Measurements from ENCODE around the gene FOXC1.

FOXC1 gene

DNA sequence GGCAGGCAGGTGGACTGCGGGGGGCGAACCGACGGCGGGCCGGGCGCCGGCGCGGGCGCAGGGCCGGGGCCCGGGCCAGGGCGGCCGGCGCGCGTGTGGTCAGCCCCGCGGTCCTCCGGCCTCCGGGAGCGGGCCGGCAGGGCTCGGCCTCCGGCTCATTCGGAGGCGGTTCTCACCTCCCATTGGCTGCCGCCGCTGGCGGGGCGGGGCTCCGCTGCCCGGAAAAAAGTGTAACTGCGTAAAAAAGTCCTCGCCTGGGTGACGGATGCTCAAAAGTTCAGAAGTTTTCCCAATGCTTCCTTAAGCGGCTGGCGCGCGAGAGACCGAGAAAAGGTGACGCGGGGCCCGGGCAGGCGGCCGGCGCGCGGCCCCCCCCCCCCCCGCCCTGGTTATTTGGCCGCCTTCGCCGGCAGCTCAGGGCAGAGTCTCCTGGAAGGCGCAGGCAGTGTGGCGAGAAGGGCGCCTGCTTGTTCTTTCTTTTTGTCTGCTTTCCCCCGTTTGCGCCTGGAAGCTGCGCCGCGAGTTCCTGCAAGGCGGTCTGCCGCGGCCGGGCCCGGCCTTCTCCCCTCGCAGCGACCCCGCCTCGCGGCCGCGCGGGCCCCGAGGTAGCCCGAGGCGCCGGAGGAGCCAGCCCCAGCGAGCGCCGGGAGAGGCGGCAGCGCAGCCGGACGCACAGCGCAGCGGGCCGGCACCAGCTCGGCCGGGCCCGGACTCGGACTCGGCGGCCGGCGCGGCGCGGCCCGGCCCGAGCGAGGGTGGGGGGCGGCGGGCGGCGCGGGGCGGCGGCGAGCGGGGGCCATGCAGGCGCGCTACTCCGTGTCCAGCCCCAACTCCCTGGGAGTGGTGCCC, at the start of gene FOXC1:
FOXC1 (plus strand) TSS at position 268 of the 849 bp plus-strand sequence; CDS start at position 799, 531 bp downstream.
- peak; percentile 63 for DNase-seq

DNA sequence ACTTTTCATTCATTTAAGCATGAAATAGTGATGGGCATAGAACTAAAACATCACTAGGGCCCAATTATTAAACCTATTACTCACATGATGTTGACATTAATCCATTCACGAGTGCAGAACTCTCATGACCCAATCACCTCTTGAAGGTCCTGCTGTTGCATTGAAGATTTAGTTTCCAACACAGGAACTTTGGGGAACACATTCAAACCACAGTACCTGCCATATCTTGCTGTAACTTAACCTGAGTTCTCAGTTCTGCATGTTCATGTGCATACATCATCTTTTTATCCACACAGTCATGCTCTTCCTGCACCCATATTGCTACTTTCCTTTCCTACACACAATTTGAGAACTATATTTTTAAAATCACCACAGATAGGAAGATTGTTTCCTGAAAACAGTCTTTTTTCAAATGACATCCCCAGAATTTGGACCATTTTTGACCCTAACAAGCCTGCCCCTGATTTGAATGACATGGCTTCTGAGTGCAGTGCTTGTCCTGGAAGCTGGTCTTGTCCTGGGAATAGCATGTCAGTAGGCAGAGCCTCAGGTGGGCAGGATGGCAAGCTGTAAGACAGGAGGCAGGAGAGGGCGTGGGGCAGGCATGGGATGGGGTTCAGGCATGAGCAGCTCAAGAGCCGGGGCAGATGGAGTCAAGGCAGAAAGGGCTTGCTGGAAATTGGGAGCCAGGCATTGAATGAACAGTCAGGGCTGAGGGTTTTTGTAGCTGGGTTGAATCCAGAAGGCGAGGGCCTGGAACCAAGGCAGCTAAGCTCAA, 49.2 kb upstream of the FOXC1 start:
- no peak for DNase-seq

DNA sequence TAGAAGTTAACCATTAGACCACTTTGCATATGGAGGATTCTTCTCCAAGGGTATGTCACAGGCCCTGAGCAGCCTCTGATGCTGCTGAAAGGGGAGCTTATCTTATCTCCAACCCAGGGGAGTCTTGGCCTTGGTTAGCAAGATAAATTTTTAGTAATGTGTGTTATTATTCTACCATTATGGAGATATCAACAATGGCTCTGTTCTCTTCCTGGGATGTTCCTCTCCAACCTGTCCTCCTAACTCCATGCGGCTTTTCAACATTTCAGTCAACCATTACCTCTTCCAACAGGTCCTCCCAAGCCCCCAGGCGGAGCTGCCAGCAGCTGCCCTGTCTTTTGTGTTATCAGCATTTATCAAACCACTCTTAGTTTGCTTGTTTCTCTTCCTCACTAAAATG, 48.4 kb upstream of the FOXC1 start:
- no peak for DNase-seq

DNA sequence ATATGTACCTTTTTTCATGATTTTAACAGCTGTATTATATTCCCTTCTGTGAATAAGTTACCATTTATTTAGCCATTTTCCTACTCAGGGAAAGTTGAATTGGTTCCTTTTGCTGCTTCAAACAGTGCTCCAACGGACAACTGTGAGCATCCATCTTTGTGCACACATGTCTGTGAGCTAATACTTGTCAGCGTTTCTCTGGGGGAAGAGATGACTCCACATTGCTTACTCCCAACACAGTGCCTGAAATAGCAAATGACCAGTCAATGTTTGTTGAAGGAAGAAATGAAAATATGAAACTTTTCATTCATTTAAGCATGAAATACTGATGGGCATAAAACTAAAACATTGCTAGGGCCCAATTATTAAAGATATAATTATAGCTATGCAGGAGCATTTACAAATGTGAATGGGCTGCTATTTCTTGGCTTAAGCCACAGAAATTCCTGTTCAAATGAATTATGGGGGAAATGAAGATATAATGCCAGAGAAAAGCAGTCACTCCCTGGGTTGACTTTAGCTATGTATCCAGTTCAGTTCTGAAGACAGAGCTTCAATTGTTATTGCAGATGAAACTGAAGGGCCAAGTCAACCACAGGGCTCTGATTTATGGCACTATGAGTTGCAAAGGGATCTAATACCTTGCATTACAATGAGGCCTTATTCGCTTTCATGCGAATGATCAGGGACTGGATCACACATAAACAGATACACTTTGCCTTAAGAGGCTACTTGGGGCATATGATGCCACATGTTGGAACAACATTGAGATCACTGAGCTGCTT, 47.4 kb upstream of the FOXC1 start:
- no peak for DNase-seq

DNA sequence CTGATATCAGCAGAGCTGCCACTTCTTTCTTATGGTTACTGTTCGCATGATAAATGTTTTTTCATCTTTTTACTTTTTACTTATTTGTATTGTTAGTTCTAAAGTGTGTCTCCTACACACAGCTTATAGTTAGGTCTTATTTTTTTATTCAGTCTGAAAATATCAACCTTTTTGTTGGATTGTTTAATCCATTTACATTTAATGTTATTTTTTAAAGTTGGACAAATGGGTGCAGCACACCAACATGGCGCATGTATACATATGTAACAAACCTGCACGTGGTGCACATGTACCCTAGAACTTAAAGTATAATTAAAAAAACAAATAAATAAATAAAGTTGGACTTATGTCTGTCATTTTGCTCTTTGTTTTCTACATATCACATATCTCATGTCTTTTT, 40.3 kb upstream of the FOXC1 start:
- DNase-seq, result no peak

DNA sequence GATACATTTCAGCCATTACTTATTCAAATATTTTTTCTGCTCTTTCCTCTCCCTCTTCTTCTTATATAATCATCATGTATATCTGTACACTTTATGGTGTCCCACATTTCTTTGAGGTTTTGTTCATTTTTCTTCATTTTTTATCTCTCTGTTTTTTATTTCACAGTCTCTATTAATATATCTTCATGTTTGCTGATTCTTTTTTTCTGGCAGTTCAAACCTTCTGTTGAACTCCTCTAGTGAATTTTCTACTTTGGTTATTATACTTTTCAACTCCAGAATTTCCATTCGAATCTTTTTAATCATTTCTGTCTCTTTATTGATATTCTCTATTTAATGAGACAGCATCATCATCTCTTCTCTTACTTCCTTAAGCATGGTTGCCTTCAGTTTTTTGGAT, 38.9 kb upstream of the FOXC1 start:
- no peak for DNase-seq

DNA sequence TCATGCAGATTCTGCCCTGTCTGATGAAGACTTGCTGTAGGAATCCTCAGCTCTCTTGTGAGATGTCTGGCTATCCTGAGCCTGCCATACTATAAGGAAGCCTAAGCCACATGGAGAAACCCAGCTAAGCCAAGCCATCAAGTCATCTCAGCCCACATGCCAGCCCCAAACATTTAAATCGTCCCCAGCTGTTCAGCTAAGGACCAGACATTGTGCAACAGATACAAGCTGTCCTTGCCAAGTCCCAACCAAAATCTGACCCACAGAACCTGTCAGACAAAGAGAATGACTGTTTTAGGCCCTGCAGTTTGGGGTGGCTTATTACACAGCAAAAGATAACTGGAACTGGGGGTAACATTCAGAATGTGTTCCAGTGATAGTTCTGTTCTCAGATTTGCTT, 36.8 kb upstream of the FOXC1 start:
- DNase-seq, result no peak

DNA sequence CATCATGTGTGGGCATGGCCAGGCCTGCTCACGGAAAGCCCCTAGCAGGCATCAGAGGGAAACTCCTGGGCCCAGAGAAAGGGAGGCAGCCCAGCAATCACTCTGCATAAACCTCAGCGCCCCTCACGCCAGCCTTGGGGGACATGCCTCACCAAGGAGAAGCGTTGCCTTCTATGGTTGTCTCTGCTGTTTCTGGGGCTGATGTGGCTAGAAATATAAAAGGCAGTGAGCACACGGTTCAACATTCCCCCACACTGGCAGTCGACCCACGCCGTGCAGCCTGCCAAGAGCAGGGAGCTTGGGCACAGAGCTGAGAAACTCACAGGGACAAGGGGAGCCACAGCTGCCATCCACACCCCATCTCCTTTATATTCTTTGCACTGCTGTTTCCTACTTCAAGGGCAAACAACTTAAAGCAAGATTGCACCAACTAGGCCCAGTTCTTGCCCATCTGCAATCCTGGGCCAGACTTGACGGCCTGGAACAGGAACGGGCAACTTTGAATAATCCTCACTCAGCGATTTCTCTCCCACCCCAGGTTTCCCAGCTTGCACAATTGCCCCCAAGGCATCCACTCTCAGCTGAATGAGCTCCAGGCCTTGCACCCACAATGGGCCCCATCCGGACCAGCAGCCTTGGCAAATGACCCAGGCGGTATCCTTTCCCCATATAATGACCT, 35.5 kb upstream of the FOXC1 start:
- DNase-seq, result no peak

DNA sequence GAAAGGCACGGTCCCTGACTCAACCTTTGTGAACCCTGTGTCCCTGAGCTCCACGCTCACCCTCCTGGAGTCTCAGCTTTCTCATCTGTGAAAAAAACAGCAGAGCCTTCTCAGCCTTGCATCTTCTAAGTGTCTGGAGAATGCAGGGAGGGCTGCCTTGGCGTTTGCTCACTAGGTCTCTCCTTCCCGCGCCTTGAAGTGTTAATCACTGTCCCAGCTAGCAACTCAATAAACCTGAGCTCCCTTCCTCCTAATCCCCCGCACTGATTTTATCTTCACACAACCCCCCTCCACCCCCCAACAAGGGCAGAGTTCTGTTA, 34.9 kb upstream of the FOXC1 start:
- DNase-seq, result no peak

DNA sequence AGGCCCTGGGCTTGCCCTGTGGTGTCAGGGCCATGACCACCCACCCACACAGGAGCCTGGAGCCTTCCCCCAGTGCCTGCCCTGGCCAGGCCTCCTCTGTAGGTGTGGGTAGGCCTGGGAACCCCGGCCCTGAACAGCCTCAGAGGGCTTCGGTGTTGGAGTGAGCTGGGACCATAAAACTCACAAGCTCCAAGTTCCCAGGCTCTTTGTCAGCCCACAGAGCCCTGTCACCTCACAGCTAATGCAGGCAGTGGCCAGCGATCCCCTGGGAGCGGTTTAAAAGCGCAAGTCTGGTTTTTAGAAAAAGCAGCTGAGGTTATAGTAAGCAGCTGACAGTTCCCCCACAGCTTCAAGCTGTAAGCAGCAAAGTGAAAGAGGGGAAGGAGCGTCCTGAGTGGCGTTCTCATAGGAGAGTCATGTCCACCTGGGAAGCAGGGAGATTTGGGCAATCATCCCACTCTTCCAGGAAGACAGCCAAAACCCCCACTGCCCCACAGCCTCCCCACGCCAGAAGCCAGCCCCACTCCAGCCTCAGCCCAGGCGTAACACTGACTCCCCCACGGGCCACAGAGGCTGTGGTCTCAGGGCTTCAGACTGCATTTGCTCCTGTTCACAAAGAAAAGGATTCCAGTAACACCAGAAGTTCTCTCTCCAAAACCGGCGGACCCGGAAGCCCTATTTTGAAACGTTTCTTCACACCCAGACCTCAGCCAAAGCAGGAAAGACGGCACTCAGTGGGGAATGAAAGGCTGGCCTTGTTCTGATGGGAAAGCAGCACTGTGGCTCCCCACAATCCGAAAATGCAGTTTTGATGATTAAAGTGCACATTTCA, 34.3 kb upstream of the FOXC1 start:
- DNase-seq, result no peak

DNA sequence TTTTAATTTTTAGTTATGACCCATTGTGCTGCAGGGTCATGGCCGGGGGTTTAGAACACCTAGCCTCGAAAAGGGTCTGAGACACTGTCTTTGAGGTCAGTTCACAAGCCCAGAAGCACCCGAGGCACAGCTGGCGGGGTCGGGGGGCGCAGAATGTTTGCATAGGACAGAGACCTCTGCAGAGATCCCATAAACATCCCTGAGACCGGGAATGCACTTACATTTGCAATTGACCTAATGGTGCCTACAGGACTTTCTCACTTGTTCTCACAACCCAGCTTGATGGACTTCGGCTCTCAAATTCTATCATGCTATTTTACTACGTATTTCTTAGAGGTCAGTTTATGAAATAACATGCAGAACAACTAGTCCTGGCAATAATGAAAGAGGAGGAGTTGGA, 33.5 kb upstream of the FOXC1 start:
- no peak for DNase-seq

DNA sequence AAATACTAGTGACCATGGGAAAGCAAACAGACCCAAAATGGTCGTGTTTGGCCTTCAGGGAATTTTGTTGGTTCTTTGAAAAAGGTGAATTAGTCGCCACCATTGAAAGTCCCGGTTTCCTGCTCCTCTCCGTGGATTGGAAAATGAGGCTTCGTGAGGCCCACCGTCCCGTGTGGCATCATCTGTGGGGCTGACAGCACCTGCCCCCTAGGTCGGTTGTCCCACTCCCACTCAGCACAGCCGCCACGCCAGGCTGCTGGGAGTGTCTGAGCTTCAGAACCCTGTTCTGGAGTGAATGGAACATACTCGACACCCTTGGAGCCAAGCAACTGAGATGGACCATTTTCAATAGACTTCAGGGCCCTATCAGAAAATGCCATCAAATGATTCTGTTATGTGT, 33.0 kb upstream of the FOXC1 start:
- no peak for DNase-seq

DNA sequence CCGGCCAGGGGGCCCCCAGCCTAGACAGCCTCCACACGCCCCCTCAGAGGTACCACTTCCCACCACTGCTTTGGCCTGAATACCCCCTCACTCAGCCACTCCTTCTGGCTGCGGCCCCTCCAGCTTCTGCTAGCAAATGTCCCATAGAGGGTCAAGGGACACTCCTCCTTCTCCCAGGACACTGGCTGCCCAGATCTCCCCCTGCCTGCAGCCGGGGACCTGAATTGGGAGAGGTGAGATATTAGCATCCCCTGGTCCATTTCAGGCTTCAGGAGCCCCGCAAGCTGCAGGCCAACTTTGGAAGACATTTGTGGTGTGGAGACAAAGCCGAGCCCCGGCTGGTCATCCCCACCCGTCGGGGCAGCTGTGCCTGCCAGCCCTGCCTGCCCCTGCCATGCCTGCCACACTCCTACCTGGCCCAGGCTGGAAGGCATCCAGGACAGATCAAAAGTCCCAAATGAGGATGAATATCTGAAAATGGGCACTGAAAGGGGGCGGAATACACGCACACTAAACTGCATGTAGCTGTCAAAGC, 32.5 kb upstream of the FOXC1 start:
- no peak for DNase-seq

DNA sequence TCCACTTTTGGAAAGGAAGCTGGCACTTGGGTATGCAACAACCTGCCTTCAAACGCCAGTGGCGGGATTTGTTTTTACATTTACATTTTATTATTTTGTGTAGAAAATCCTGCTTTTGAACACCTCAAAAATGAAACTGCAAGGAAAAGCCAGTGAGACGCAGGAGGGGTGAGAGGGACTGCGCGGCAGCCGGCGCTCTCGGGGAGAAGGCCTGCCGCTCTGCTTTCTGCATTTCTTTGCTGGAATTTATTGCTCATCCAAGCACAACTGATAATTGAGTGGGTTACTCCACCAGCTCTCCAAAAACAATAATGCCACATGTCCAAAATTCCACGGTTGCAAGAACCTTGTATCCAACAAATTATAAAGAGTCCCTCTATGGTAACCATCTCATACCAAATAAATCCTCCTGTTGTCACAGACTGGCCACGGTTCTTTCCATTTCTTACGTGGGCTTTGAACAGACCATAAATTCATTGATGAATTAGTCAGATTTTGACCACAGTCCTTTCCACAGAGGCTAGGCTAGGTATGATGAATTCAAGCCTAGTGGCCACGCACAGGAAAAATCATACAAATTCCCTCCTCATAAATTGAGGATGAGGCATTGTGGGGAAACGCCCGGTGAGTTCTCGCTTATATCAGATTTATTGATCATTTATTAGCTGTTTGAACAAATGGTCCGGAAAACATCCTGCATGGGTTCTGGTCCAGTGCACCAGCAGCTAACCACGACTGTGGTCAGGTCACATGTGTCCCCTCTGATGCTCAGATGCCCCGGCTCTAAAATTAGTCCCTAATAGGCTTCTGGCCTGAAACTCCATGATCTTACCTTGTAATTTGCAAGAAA, 31.6 kb upstream of the FOXC1 start:
- DNase-seq, result no peak

DNA sequence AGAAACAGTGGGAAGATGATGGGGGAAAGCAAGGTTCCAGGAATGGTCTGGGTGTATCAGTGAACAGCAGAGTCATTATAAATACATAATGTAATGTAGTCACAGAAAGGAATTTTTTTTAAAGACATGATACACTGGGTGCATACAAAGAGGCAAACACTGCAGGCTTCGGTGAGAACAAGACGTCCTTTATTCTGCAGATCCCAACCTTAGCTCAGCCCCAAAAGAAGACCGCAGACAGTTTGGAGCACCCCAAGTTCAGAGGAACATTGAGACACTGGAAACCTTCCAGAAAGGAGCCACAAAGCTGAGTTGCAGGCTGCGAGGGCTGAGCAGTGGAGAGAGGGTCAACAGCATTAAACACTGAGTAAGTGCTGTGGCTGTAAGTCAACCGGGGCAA, 30.6 kb upstream of the FOXC1 start:
- DNase-seq, result no peak

DNA sequence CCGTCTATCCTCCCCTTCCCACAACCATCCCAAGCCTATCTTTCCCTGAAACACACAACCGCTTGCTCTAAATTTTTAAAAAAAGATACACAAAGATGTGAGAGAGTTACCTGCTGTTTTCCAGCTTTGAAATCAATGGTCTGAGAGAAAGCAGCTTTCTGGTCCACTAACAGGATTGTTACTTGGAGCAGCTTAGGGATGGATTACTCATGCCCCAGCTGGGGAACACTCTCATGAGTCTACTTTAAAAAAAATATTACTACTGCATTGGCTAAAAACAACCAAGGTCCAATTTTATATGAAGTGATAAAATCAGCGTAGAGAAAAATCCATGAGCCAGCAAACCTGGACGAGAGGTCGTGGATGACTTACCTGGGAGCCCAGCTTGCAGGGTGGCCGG, 29.6 kb upstream of the FOXC1 start:
- no peak for DNase-seq

DNA sequence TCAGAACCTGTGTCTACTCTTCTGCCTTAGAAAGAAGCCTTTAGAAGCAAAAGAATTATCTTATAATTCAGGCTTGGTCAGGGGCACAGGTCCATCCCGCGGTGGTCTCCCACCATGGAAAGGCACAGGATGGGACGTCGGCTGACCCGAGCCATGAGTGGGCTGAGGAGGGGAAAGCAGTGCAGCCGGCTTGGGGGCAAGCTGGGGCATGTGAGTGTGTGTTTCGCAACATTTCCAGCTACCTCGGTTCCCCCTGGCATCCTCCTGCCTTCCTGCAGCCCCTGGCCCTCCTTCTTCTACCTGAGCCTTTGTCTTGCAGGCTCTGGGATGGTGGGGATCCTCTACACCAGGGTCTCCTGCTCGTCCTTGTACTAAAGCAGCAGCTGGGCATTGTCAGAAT, 29.1 kb upstream of the FOXC1 start:
- DNase-seq, result no peak

DNA sequence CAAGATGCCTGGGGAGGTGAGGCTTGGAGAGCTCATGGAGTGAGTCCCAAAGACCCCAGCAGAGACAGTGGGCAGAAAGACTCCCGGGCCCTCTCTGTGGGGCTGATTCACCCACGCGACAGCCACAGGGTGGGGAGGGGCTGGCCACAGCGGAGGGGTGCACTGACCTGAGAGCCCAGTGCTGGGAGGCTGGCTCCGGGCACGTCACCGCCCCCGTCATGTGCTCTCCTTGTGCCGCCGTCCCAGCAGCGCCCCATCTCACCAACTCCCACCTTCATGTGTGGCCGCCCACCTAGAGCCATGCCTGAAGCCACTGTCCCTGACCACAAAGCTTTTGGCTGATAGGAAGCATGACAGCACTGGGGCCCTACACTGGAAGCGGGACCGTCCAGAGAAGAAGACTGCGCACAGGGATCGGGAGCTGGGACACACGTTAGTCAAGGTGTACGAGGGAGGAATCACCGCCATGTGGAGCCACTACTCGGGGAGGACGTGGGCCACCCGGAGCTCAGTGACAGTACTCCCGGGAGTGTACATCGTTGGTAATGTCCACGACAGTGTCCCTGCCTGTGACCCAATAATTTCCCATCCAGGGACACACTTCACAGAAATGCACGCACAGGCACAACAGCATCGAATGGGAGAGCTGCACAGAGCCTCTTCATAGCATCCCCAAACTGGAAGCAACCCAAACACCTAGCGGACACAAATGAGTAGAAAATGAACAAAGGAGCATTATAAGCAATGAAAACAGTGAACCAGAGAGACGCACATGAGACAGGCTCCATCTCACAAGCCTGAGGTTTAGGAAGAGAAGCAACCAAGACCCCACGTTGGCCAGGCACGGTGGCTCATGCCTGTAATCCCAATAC, 28.4 kb upstream of the FOXC1 start:
- DNase-seq, result no peak

DNA sequence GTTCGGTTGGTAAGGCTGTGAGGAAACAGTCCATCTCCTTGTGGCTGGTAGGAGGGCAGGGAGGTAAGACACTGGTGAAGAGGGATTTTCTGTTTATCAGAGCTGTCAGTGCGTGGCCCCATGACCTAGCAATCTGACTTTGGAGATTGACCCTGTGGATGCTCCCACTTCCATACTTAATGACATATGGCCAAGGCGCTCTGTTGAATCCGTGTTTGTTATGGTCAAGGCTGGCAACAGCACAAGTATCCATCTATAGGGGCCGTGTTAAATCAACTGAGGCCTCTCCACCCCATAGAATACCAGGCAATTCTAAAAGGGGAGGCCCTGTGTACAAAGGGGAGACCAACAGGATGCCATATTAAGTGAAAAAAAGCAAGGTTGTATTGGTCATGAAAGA, 25.6 kb upstream of the FOXC1 start:
- DNase-seq, result no peak

Data from NCI-H2171 treated with DMSO at 0.1 percent for 48 hours (cell line).